Gastroesophageal sphincter (tissue), 3 donors: ENCODE measurements around the gene BABAM2.

Experiments
- CTCF ChIP-seq, 4 experiments: fragments of 200-600 bp in 2 of 4; fragments of 450-650 bp in 2 of 4; sonication (generic) in 1 of 4; IDR thresholded peaks; one replicate each; pipeline ENCODE4 v1.5.1; 2017 to 2019; ENCODE audit warnings: antibody characterized with exemption in 4 of 4, mild to moderate bottlenecking in 2 of 4, moderate library complexity in 2 of 4
- POLR2A ChIP-seq, 2 donors: fragments of 450-650 bp; IDR thresholded peaks; one replicate each; pipeline ENCODE4 v1.6.1; 2017; ENCODE audit warnings: antibody characterized with exemption in 2 of 2, mild to moderate bottlenecking in 2 of 2, moderate library complexity in 1 of 2

- no peak for TF ChIP-seq POLR2A (IDR thresholded peaks at IDR 0.05)
- no peak for TF ChIP-seq CTCF (IDR thresholded peaks at IDR 0.05)
Observed at GRCh38 chr2:28287256-28287915, 396.9 kb downstream of the BABAM2 start.
